ENCODE measurements around the gene LDLRAD3.

Gene LDLRAD3

GRCh38 chr11:36258730-36259360 is 315.0 kb downstream of the LDLRAD3 start:
- DNase-seq = no peak

- DNase-seq = no peak
Measured at GRCh38 chr11:36261094-36261493, 317.2 kb downstream of the LDLRAD3 start.

- no peak for DNase-seq
Measured at GRCh38 chr11:36264011-36264972, 320.4 kb downstream of the LDLRAD3 start.

- DNase-seq = no peak
Measured at GRCh38 chr11:36264973-36265344, 321.1 kb downstream of the LDLRAD3 start.

- DNase-seq = peak; percentile 13
Measured at GRCh38 chr11:36265793-36266628, 322.1 kb downstream of the LDLRAD3 start.

GRCh38 chr11:36266767-36267166 is 322.9 kb downstream of the LDLRAD3 start:
- DNase-seq = no peak

- no peak for DNase-seq
Measured at GRCh38 chr11:36268337-36268985, 324.6 kb downstream of the LDLRAD3 start.

- no peak for DNase-seq
Measured at GRCh38 chr11:36270701-36271100, 326.8 kb downstream of the LDLRAD3 start.

- DNase-seq = no peak
Measured at GRCh38 chr11:36271794-36272407, 328.0 kb downstream of the LDLRAD3 start.

GRCh38 chr11:36273110-36273509 is 329.2 kb downstream of the LDLRAD3 start:
- peak; percentile 32 for DNase-seq

GRCh38 chr11:36274414-36274813 is 330.6 kb downstream of the LDLRAD3 start:
- DNase-seq = no peak

GRCh38 chr11:36278531-36279282 is 334.8 kb downstream of the LDLRAD3 start:
- no peak for DNase-seq

GRCh38 chr11:36280531-36280930 is 336.7 kb downstream of the LDLRAD3 start:
- DNase-seq = no peak
